MM.1S (cell line): ENCODE results near the gene RNF26.

Experiments
- DNase-seq: peaks from one replicate; pipeline ENCODE4 v3.0.0-alpha.2; 2015
- H2AFZ ChIP-seq: fragments of 300-600 bp; sonication (generic); 2 replicates; pipeline ENCODE4 v1.6.0; 2016; ENCODE audit warnings: antibody characterized with exemption, low read length
- H3F3A ChIP-seq: fragments of 300-600 bp; sonication (generic); 2 replicates; pipeline ENCODE4 v1.6.1; 2016; ENCODE audit warnings: mild to moderate bottlenecking, antibody characterized with exemption, low read length, moderate library complexity, mixed read lengths; ENCODE audit not compliant: insufficient read depth
- H3K27ac ChIP-seq: fragments of 300-600 bp; sonication (generic); 2 replicates; pipeline ENCODE4 v1.5.1; 2016; ENCODE audit warnings: mild to moderate bottlenecking, low read length
- H3K27me3 ChIP-seq: fragments of 300-600 bp; sonication (generic); replicated peaks from 2 replicates; pipeline ENCODE4 v1.6.0; 2016; ENCODE audit warnings: low read length; ENCODE audit not compliant: insufficient read depth
- H3K36me3 ChIP-seq: fragments of 300-600 bp; sonication (generic); replicated peaks from 2 replicates; pipeline ENCODE4 v1.6.1; 2016; ENCODE audit warnings: mild to moderate bottlenecking, low read length, mixed read lengths; ENCODE audit not compliant: insufficient read depth
- H3K4me1 ChIP-seq: fragments of 300-600 bp; sonication (generic); 2 replicates; pipeline ENCODE4 v1.6.1; 2016; ENCODE audit warnings: low read length, mixed read lengths
- H3K4me2 ChIP-seq: fragments of 300-600 bp; sonication (generic); 2 replicates; pipeline ENCODE4 v1.6.0; 2016; ENCODE audit warnings: low read depth, low read length
- H3K4me3 ChIP-seq: fragments of 300-600 bp; sonication (generic); 2 replicates; pipeline ENCODE4 v1.5.1; 2016; ENCODE audit warnings: low read length, mixed read lengths
- H3K79me2 ChIP-seq: fragments of 300-600 bp; sonication (generic); 2 replicates; pipeline ENCODE4 v1.6.1; 2016; ENCODE audit warnings: mixed run types, low read length, mixed read lengths
- H3K9ac ChIP-seq: fragments of 300-600 bp; sonication (generic); 2 replicates; pipeline ENCODE4 v1.6.1; 2016; ENCODE audit warnings: low read length, mixed read lengths
- H3K9me2 ChIP-seq: fragments of 300-600 bp; sonication (generic); replicated peaks from 2 replicates; pipeline ENCODE4 v1.6.1; 2016; ENCODE audit warnings: mild to moderate bottlenecking, low read length, mixed read lengths; ENCODE audit not compliant: insufficient read depth
- H3K9me3 ChIP-seq: fragments of 300-600 bp; sonication (generic); replicated peaks from 2 replicates; pipeline ENCODE4 v1.6.1; 2016; ENCODE audit warnings: mild to moderate bottlenecking, low read length, mixed read lengths; ENCODE audit not compliant: insufficient read depth
- H4K20me1 ChIP-seq: fragments of 300-600 bp; sonication (generic); 2 replicates; pipeline ENCODE4 v1.6.1; 2016; ENCODE audit warnings: mild to moderate bottlenecking, low read length, moderate library complexity, mixed read lengths; ENCODE audit not compliant: insufficient read depth
- CTCF ChIP-seq: fragments of 300-600 bp; sonication (generic); IDR thresholded peaks from 2 replicates; pipeline ENCODE4 v1.5.1; 2016; ENCODE audit warnings: antibody characterized with exemption, low read length, mixed read lengths
- EZH2 ChIP-seq: fragments of 300-600 bp; sonication (generic); optimal IDR thresholded peaks from 2 replicates; pipeline ENCODE3; 2017; ENCODE audit warnings: low read depth, mild to moderate bottlenecking, antibody characterized with exemption, low read length, mixed read lengths
- EZH2phosphoT487 ChIP-seq: fragments of 300-600 bp; sonication (generic); IDR thresholded peaks from 2 replicates; pipeline ENCODE4 v1.6.1; 2018; ENCODE audit warnings: antibody characterized with exemption, low read length

RNF26 gene

GRCh38 chr11:119377112-119377901 is 43.0 kb downstream of the RNF26 start:
- no peak for TF ChIP-seq EZH2
- TF ChIP-seq EZH2phosphoT487: no peak
- TF ChIP-seq CTCF: no peak
- H2AFZ ChIP-seq: peak overlapping the region; percentile 73
- peak overlapping the region; percentile 25; the same call in 1 of the 2 replicates for H3K9ac ChIP-seq
- no peak for DNase-seq
- H3K36me3 ChIP-seq: no peaks in the 10 kb centered on the region
- H4K20me1 ChIP-seq: no peaks in the 10 kb centered on the region
- H3K4me3 ChIP-seq: no peak overlapping the region
- H3K79me2 ChIP-seq: no peaks in the 10 kb centered on the region
- peaks cover 25% of the 10 kb centered on the region for H3K4me1 ChIP-seq
- H3K9me3 ChIP-seq: no peaks in the 10 kb centered on the region
- peak overlapping the region; percentile 64 for H3K4me2 ChIP-seq
- peak overlapping the region; percentile 59; the same call in 1 of the 2 replicates for H3K27ac ChIP-seq
- H3K9me2 ChIP-seq: no peaks in the 10 kb centered on the region
- peaks cover 13% of the 10 kb centered on the region; the same call in 1 of the 2 replicates for H3K27me3 ChIP-seq
- no peaks in the 10 kb centered on the region for H3F3A ChIP-seq

- Histone ChIP-seq H3K4me2 (peak overlapping the region; percentile 64), H3K9me3 (no peaks in the 10 kb centered on the region), H3K36me3 (no peaks in the 10 kb centered on the region), H3F3A (no peaks in the 10 kb centered on the region), H2AFZ (peak overlapping the region; percentile 73), H3K79me2 (no peaks in the 10 kb centered on the region), H3K27me3 (peaks cover 13% of the 10 kb centered on the region; the same call in 1 of the 2 replicates), H3K9me2 (no peaks in the 10 kb centered on the region), H3K9ac (peak overlapping the region; percentile 25; the same call in 1 of the 2 replicates), H3K4me3 (no peak overlapping the region), H4K20me1 (no peaks in the 10 kb centered on the region), H3K27ac (peak overlapping the region; percentile 59; the same call in 1 of the 2 replicates), H3K4me1 (peaks cover 25% of the 10 kb centered on the region)
- TF ChIP-seq EZH2phosphoT487 (no peak), CTCF (no peak), EZH2 (no peak)
- peak; percentile 58 for DNase-seq
Observed at GRCh38 chr11:119377961-119378667, 43.8 kb downstream of the RNF26 start.

- H3K79me2 ChIP-seq: no peaks in the 10 kb centered on the region
- H3K9me3 ChIP-seq: no peaks in the 10 kb centered on the region
- no peaks in the 10 kb centered on the region for H3K9me2 ChIP-seq
- H3K4me2 ChIP-seq: no peak overlapping the region
- no peak overlapping the region for H3K9ac ChIP-seq
- H3K4me1 ChIP-seq: peaks cover 25% of the 10 kb centered on the region
- no peak for DNase-seq
- no peak overlapping the region for H3K4me3 ChIP-seq
- no peaks in the 10 kb centered on the region for H3K36me3 ChIP-seq
- TF ChIP-seq EZH2phosphoT487 (no peak), EZH2 (no peak), CTCF (no peak)
- H3K27me3 ChIP-seq: peaks cover 13% of the 10 kb centered on the region; the same call in 1 of the 2 replicates
- H3K27ac ChIP-seq: no peak overlapping the region
- H3F3A ChIP-seq: no peaks in the 10 kb centered on the region
- H2AFZ ChIP-seq: no peak overlapping the region
- H4K20me1 ChIP-seq: no peaks in the 10 kb centered on the region
Observed at GRCh38 chr11:119378851-119379465, 44.6 kb downstream of the RNF26 start.
